SW480 (cell line): ENCODE results near the gene ALAD.
A peak's percentile ranks its signal among the peaks of the same experiment; 100 is the strongest.

Source experiments
- DNase-seq: peaks from one replicate; pipeline ENCODE4 v3.0.0-alpha.2; 2016; ENCODE audit warnings: low spot score

ALAD gene

GRCh38 chr9:113349066-113349444, 52.0 kb downstream of the ALAD start:
- DNase-seq: no peak

- DNase-seq: no peak
These were observed 52.6 kb downstream of the ALAD start for GRCh38 chr9:113348437-113348836.

- DNase-seq: no peak
These were observed 55.4 kb downstream of the ALAD start for GRCh38 chr9:113345671-113346070.

- DNase-seq: no peak
These were observed 55.9 kb downstream of the ALAD start for GRCh38 chr9:113345190-113345589.

- peak; percentile 39 for DNase-seq
These were observed 57.3 kb downstream of the ALAD start for GRCh38 chr9:113343732-113344231.

- peak; percentile 50 for DNase-seq
These were observed 59.2 kb downstream of the ALAD start for GRCh38 chr9:113341712-113342410.

- DNase-seq: peak; percentile 85
These were observed 60.9 kb downstream of the ALAD start, which contains the start of gene WDR31 for GRCh38 chr9:113340011-113340699. Gene WDR31, minus strand, starts transcription at chr9:113340275. Its CDS starts 8,253 bp downstream, at chr9:113332022.

GRCh38 chr9:113337714-113338113, 63.4 kb downstream of the ALAD start:
- no peak for DNase-seq
